GM19025 (cell line): ENCODE measurements around the gene TBC1D23.
"Not testable (repeated sequence)": the region's sequence is repeated elsewhere in the genome, so short reads cannot be mapped to it uniquely, and the experiment has no call there.

Experiments
- ATAC-seq: cut with Tn5 transposase; IDR thresholded peaks from one replicate; pipeline ENCODE4 v1.9.1; 2021; ENCODE audit warnings: mild to moderate bottlenecking, low read depth, moderate library complexity; ENCODE audit not compliant: unreplicated experiment

The TBC1D23 gene

DNA sequence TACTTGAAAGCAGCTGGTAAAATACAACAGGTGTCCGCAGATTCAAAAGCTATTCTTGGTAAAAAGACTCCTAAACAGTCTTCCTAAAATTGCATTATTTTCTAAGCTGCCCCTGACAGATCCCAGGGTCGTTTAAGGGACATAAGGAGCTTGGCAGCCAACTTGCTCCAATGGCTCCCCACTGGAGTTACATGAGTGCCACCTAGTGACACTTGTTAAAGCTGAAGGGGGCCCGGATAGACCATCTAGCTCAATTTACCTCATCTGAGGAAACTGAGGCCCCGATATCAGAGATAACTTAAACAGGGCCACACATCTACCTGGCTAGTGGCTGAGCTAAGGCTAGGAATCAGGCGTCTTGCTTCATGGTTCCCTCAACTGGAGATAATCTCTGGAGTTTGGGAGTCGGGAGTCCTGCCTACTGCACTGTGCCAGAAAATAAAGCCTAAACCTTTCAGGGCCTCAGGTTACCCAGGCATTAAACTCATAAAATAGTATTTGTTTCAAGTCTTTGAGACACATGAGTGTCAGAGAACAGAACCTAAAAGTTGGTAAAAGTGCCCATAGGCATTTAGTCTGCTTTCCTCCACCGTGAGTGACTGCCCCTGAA is 6.5 kb upstream of the TBC1D23 start:
- peak; percentile 81 for ATAC-seq

- ATAC-seq = no peak
These were observed 4.1 kb upstream of the TBC1D23 start for GRCh38 chr3:100256731-100257151.

DNA sequence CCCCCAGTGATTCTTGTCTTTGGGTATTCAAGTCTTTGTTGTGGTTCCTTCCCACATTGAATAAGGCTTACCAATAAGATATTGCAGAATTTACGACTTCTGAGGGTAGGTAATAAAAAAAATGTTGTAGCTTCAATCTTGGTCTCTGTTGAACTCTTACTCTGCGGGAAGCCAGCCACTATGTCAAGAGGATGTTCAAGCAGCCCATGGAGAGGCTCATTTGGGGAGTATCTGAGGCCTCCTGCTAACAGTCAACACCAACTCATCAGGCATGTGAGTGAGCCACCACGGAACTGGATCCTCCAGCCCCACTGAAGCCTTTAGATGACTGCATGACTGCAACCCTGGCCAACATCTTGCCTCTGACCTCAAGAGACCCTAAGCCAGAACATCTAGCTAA is 3.2 kb upstream of the TBC1D23 start:
- ATAC-seq = no peak

GRCh38 chr3:100260081-100260684 is 609 bp upstream of the TBC1D23 start:
- ATAC-seq = no peak

GRCh38 chr3:100261485-100261903 is 702 bp downstream of the TBC1D23 start:
- ATAC-seq = no peak

DNA sequence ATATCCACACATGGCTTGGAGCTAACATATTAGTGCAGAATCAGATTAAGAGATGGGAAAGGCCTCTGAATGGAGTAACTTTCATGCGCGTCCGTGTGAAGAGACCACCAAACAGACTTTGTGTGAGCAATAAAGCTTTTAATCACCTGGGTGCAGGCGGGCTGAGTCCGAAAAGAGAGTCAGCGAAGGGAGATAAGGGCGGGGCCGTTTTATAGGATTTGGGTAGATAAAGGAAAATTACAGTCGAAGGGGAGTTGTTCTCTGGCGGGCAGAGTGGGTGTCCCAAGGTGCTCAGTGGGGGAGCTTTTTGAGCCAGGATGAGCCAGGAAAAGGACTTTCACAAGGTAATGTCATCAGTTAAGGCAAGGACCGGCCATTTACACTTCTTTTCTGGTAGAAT is 2.1 kb downstream of the TBC1D23 start:
- ATAC-seq = not testable (repeated sequence)

DNA sequence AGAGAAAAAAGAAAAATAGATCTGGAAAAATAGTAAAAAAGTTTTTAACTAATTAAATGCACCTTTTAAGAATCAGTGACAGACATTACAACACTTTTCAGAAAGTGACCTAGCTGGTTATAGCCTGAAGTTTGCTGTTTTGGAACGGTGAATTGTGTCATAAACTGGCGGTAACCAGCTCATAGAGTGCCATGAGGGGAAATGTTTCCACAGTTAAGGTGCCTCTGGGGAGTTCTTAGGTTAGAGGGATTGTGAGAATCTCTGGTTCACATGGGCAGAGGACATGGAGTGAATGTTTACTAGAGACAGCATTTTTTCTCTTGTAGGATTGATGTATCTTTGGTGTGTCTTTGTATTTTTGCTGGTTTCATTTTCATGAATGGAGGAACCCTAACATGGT is 2.8 kb downstream of the TBC1D23 start:
- no peak for ATAC-seq

DNA sequence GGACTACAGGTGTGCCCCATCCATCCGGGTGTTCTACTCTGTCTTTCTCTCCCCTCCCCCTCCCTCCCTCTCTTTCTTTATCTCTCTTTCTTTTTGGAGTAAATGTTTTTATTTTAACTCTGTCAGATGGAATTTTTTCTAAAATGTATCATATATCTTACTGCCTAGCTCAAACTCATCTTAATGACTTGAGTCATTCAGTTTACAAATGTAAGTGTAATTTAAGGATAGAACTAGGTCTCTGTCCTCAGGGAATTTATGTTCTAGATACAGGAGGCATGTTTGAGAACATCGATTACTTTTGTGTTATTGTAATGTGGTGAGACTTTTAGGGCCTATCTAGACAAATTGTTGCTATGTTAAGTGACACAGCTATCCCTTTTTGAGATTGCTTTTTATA is 3.5 kb downstream of the TBC1D23 start:
- no peak for ATAC-seq

DNA sequence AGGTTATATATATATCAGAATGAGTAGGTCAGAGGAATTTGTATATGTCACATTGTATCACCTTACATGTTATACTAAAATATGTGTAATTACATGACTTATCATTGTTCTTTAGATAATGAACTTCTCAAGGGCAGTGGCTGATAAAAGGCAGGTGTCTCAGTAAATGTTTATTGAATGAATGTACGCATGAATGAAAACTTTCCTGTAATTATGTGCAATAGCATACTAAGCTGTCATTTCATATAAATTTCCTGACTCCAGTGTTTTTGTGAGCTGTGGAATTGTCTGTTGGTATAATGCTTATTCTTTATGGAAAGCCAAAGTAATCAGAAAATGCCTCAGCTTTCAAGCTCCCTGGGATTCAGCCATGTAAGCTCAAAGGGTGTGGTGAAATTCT is 4.2 kb downstream of the TBC1D23 start:
- ATAC-seq = no peak

GRCh38 chr3:100266531-100266930 is 5.7 kb downstream of the TBC1D23 start:
- no peak for ATAC-seq

- no peak for ATAC-seq
These were observed 7.4 kb downstream of the TBC1D23 start for GRCh38 chr3:100268156-100268555.

- no peak for ATAC-seq
These were observed 8.2 kb downstream of the TBC1D23 start for GRCh38 chr3:100269001-100269400.

- no peak for ATAC-seq
These were observed 8.8 kb downstream of the TBC1D23 start for GRCh38 chr3:100269410-100270214.

DNA sequence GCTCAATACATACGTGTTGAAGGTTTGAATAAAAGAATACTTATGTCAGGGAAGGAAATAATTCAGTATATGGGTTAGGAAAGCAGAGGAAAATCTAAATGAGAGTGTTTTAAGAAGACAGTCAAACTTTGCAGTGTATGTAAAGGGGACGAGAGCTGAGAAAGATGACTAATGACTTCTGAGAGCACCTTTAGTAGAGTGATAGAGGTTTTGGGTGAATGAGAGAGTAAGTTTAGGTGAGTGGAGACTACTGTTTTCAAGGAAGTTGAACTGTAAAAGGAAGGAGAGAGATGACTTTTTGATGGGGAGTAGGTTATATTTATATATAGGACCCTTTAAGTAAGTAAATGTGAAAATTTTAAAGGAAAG is 9.4 kb downstream of the TBC1D23 start:
- ATAC-seq = no peak

- ATAC-seq = no peak
These were observed 10.7 kb downstream of the TBC1D23 start for GRCh38 chr3:100271522-100271921.

- not testable (repeated sequence) for ATAC-seq
These were observed 12.2 kb downstream of the TBC1D23 start for GRCh38 chr3:100272797-100273611.

DNA sequence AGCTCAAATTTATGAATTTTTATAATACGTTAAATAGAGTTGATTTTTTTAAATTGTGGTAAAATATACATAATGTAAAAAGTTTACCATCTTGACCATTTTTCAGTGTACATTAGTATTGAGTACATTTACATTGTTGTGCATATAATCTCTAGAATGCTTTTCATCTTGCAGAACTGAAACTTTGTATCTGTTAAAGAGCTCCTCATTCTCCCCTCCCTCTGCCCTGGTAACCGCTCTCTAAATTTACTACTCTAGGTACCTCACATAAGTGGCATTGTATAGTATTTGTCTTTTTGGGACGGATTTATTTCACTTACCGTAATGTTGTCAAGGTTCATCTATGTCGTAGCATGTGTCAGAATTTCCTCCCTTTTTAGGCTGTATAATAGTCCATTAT is 13.6 kb downstream of the TBC1D23 start:
- ATAC-seq = no peak

GRCh38 chr3:100277255-100277800 is 16.5 kb downstream of the TBC1D23 start:
- ATAC-seq = no peak

DNA sequence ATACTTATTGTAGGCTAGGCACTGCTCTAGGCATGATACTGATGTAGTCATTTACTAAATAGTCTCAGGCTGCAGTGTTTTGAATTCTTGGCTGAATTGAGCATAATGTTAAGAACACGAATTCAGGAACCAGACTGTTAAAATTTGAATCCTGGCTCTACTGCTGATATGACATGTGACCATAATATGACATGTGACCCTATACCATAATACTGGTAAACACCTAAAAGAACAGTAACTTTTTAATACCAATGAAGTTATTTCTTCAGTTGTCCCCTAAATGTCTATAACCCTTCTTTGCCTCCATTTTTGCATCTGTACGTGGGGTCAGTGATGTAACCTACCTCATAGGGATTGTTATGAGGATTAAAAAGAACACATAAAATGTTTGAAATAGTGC is 18.1 kb downstream of the TBC1D23 start:
- no peak for ATAC-seq

DNA sequence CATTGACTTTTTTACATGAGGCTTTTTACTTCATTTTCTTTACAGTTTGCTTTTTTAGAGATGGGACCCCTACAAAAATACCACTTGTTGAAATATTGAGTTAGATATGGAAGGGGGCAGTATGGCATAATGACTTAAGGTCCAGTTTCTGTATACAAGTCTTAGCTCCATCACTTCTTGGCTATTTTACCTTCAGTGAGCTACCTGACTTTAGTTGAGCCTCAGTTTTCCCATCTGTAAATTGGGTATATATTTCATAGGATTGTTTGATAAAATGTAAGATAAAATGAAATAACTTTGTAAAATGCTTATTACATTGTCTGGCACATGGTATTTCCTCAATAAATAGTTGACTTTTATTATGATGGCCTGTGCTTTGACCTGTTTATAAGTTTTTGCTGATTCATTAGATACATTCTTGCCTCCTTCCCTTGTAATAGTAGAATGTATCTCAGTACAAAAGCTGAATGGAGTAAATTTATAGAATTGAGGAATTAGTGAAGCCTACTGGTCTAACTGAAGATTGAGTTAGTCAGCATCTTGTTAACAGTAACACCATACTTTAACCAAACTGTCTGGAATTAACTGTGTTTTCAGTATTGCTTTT is 27.6 kb downstream of the TBC1D23 start:
- no peak for ATAC-seq
